ENCODE data around the gene SLC23A2.
A peak's percentile ranks its signal among the peaks of the same experiment; 100 is the strongest.
"Not testable (repeated sequence)": the region's sequence is repeated elsewhere in the genome, so short reads cannot be mapped to it uniquely, and the experiment has no call there.

Gene SLC23A2

GRCh38 chr20:5005326-5005725, 4.0 kb upstream of the SLC23A2 start:
- DNase-seq, result no peak

DNA sequence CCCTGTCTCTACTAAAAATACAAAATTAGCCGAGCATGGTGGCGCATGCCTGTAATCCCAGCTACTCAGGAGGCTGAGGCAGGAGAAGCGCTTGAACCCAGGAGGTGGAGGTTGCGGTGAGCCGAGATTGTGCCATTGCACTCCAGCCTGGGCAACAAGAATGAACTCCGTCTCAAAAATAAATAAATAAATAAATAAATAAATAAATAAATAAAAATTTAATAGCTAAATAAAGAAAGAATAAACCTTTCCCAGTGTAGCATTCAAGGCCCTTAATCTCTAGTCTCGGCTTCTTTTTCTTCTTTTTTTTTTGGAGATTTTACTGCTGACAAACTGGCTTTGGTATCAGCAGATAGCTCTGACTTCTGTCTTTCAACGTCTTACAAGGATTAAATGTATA, 3.5 kb upstream of the SLC23A2 start:
- DNase-seq, result not testable (repeated sequence)

DNA sequence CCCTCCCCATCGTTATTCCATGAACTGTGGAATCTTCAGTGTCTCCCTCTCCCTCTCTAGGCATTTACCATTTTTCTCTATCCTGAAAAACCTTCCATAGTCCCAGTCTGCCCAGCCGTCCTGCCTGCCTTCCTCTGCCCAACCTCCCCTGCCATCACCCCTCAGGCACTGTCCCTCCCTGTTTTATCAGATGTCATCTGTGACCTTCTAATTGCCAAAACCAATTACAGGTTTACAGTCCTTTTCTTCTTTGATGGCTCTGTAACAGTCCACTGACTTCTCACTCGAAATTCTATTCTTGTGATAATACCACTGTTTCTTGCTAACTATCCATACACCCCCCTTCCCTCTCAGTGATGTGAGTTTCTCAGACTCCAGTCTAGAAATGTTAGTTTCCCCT, 2.3 kb upstream of the SLC23A2 start:
- DNase-seq, result no peak

DNA sequence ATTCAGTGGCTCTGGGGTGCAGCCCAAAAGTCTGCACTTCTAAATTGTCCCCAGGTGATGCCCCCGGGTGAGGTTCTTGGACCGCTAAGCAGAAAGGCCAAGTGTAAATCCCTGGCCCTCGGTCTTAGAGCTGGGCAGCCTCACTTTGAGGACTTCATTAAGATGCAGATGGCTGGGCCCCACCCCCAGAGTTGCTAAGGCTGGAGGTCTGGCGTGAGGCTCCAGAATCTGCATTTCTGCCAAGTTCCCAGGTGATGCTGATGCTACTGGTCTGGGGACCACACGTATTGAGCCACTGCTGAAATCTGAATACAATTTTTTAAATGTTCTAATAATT, 735 bp upstream of the SLC23A2 start:
- DNase-seq, result peak; percentile 8

GRCh38 chr20:5000263-5001173, 792 bp downstream of the SLC23A2 start:
- peak; percentile 42 for DNase-seq

DNA sequence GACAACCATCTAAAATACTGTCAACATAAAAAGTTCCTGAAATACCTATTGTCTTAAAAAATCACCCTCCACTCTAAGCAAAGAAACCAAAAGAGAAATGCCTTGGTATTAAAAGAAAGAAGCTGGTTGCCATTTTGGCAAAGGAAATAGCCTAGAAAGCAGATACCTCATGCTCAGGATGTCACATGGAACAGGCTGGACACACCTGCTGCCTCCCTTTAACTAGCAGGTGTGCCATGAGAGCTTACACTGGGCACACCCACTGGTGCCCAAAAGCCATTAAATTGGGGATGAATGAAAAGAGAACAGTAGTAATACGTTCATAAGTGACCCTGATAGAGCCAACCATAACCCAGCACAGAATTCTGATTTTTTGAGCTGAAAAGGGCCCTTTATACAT, 1.5 kb downstream of the SLC23A2 start:
- no peak for DNase-seq

DNA sequence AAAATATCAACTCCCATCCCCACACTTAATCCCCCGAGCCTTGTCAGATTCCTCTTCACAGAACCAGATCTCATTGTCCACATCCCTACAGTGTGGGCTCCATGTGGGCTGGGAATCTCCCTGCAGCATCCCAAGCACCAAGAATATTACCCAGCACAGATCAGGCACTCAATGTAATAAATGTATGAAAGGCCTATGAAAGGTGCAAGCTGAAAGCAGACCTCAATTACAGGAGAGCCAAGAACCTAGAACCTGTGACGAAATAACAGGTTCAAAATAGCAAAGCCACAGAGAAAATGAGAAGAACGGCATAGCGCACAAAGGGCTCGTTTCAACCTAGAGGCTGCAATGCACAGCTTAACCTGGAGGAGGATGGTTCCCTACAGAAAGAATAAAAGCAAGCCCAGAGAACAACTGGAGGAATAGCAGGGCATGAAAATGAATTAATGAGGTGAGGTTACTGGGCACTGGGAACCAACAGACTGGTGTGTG, 3.1 kb downstream of the SLC23A2 start:
- DNase-seq, result no peak

DNA sequence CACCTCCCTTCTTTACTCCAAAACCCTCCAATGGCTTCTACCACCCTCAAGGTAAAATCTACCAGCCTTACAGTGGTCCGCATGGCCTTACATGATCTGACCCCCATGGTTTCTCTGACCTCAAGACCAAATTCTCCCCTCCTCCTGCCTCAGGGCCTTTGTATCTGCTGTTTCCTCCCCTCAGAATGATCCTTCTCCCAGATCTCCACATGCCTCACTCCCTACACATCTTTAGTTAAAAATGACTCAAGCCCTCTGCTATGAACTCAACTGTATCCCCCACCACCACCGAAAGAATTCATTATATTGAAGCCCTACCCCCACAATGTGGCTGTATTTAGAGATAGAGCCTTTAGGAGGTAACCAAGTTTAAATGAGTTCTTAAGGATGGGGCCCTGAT, 4.1 kb downstream of the SLC23A2 start:
- DNase-seq, result no peak

GRCh38 chr20:4989570-4989969, 11.7 kb downstream of the SLC23A2 start:
- DNase-seq, result no peak

- no peak for DNase-seq
Measured at GRCh38 chr20:4987130-4987529, 14.2 kb downstream of the SLC23A2 start.

DNA sequence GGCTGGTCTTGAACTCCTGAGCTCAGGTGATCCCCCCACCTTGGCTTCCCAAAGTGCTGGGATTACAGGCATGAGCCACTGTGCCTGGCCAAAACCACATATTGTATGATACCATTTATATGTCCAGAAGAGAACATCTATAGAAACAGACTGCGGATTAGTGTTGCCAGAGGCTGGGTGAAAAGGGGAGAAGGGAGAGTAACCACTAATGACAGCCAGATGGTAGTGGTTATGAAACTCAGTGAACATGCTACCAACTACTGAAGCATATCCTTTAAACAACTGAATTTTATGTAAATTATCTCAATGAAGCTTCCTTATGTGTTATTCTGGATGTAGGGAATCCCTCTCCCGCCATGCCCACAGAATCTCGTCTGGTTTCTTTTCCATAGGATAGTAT, 15.7 kb downstream of the SLC23A2 start:
- DNase-seq, result no peak

DNA sequence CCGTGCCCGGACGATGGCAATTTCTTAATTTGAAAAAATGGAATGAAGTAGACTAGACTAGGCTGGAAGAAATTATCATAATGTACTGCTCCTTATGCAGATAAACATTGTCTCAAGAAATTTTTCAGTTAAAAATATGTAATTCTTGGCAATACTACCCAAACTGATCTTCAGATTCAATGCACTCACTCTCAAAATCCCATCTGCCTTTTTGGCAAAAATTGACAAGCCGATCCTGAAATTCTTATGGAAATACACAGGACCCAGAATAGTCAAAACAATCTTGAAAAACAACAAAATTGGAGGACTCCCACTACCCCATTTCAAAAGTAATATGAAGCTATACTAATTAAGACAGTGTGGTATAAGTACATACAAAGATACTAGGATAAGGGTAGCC, 19.0 kb downstream of the SLC23A2 start:
- DNase-seq, result no peak

GRCh38 chr20:4979841-4980410, 21.4 kb downstream of the SLC23A2 start:
- no peak for DNase-seq

DNA sequence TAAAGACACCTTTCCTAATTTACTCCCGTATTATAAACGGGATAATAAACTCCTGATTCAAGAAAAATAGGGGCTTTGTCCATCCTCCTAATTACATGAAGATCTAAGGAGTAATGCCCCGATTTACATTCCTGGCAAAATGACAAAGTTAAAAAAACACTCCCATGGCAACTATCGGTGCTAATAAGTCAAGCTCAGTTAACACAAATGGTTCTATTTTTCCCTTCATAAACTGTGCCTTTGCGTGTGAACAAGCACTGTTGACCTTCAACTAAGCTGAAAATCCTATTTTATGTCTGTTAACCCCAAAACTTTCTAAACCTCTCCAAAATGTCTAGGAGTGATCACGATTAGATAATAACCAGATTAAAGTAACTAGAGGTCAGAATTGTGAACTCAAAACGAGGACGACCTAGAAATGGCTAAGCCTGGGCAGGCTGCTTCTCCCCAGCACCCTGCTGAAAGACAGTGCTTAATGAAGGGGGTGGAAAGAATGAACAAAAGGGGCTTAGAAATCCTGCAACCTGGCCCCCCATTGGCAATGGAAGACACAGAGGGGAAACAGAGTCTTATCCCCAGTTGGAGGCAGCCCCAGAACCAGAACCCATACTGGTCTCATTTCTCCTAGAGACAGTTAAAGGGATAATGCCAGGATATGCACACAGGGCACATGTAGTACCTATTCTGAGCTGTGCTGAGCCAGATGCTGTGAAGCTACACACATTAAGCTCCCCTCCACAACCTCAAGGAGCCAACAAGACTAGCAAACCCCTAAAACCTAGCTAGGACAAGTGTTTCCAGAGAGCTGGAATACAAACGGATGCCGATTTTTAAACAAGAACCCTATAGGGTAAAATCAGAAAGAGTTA, 23.0 kb downstream of the SLC23A2 start:
- no peak for DNase-seq

DNA sequence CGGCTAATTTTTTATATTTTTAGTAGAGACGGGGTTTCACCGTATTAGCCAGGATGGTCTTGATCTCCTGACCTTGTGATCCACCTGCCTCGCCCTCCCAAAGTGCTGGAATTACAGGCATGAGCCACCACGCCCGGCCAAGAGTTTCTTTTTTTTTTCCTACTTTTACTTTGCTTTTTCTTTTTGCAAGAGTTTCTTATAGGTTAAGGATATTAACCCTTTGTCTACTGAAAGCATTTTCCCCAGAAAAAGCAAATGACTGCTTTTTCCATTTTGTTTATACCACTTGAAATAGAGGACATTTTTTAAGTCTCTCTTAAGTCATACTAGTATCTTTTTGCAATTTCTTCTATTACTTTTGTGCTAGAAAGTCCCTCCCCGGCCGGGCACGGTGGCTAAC, 25.3 kb downstream of the SLC23A2 start:
- not testable (repeated sequence) for DNase-seq

DNA sequence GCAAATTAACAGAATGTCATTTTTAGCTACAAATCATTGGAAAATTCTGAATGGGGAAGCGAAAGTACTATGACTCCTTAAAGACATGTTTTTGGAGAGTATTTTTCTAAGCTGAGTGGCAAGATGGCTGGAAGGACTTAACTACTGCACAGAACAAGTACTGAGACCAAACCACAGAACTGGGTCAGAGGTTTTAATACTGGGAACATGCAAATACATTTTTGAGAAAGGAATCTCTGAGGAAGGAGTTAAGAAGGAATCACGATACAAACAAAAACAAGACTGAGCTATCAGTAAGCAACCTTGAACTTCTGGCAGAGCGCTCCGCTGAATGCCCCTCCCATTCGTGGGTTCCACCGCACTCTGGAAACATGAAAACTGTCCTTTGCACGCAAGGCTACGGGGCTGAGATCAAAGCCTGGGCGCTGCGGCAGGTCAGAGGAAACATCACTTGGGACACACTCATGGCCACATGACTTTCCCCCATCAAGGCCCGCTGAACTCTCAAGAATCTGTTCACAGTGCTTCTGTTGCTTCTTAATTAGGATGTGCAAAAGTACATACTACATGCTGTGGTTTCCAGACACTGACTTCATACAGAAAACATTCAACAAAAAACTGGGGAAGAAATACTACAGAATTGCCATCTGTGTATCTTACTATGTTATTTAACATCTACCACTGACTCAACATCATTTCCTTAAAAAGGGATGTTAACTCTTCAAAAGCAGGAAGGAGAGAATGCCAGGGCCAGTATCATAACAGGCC, 27.8 kb downstream of the SLC23A2 start:
- DNase-seq, result peak; percentile 49

GRCh38 chr20:4972506-4973251, 28.6 kb downstream of the SLC23A2 start:
- no peak for DNase-seq

DNA sequence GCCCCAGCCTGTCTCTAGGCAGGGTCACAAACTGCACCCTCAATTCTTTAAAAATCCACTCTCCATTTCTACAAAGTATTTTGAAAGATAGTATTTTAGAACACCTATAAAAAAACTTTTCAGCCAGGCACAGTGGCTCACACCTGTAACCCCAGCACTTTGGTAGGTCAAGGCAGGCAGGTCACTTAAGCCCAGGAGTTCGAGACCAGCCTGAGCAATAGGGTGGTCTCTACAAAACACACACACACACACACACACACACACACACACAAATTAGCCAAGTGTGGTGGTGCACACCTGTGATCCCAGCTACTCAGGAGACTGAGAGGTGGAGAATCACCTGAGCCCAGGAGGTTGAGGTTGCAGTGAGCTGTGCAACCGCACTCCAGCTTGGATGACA, 30.2 kb downstream of the SLC23A2 start:
- no peak for DNase-seq

DNA sequence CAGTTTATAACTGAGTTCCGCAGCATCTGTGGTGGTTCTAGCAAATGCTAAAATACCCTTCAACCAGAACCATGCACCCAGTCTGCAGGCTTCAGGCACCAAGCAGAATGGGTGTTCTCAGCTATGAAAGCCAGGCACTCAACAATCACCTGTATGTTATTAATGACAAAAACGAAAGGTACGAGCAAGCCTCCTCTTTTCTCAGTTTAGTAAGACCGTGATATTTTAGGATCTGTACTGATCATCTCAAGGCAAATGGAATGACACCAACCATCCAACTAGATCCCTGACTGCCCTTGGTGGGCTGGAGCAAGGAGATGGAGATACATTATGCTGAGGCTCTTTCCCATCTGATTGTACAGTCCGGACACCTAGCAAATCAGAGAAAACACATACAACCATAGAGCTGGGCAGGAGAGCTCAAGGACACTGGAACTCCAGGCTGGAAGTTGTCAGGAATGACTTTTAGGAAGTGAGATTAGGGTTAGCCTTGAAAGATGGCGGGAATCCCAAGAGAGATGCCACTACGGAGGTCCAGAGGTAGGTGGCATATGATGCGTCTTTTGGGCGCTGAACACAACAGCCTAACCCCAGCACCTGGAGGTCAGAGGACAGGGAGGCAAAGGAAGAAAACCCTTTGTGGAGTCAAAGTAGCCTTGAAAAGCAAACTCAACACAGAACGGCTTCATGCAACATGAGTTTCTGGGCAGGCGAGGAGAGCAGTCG, 33.4 kb downstream of the SLC23A2 start:
- DNase-seq, result no peak

DNA sequence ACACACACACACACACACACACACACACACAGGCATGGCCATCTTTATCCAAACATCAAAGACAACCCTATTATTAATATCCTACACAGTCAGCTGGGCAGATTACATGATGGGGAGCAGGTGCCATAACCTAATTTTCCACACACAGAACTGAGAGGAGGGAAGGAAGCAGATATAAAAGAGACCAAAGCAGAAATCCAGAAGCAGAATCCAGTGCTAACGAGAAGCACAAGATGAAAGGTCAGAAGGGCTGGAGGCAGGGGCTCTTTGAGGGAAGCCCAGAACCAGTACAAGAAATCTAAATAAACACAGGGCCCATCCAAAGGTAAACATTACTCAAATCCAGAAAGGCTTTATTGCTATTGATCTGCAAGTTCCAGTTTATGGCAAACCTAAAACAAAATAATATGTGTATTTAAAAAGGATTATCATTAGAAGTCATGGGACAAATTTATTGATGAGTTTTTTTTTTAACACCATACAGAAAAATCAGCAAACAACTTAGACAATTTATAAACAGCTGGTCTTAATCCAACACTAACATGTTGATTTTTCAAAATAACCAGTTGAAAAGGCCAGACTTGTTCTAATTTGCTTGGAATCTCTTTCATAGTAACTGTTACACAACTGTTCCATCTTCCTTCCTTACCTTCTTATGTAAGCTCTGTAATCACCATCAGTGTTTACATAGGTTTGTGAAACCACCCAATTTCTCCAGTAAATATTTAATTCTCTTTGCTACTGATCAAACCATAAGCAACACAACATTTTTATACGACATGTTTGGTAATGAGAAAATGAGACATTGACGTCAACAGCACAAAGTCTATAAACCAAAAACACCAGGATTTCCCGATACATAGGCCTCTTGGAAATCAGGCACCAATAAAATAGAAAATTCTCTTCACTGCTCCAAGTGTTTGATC, 34.2 kb downstream of the SLC23A2 start:
- no peak for DNase-seq

Data from CD4-positive, alpha-beta T cell treated with Interleukin-17A for 4 hours (primary cell).